Natural killer cell treated with Interleukin-12 subunit alpha and Interleukin-12 subunit beta and Interleukin-15 and Interleukin-18, amount 100 ng/mL, for 72 hours (primary cell): ENCODE measurements around the gene NCOR2. TPM values are rescaled to one million over a fixed set of nuclear protein-coding genes. Genes with fewer than 3 reads are reported as not detected.

ENCODE experiments used
- ATAC-seq, 2 donors: fragments of 150-1000 bp; cut with Tn5 transposase in 1 of 2; sonication (Bioruptor Pico), chemical (Tn5 transposase) in 1 of 2; 2 replicates each; pipeline ENCODE4 v1.10.0; 2021
- DNase-seq: peaks from one replicate; pipeline ENCODE4 v3.0.0; 2022; ENCODE audit warnings: low spot score
- H3K27ac Mint-ChIP-seq, 2 donors: 1 replicate in 1 of 2; 2 replicates in 1 of 2; pipeline ENCODE4 v1.8.0; 2022; ENCODE audit warnings: mixed read lengths in 2 of 2, mild to moderate bottlenecking in 1 of 2, moderate library complexity in 1 of 2
- H3K27me3 Mint-ChIP-seq, 2 donors: 1 replicate in 1 of 2; 2 replicates in 1 of 2; pipeline ENCODE4 v1.8.0; 2022; ENCODE audit warnings: mixed read lengths in 2 of 2
- H3K36me3 Mint-ChIP-seq: one replicate; pipeline ENCODE4 v1.8.0; 2022; ENCODE audit warnings: mixed read lengths
- H3K4me1 Mint-ChIP-seq, 2 donors: 1 replicate in 1 of 2; 2 replicates in 1 of 2; pipeline ENCODE4 v1.8.0; 2022; ENCODE audit warnings: low read depth in 2 of 2, mixed read lengths in 2 of 2, mild to moderate bottlenecking in 1 of 2
- H3K4me3 Mint-ChIP-seq: one replicate; pipeline ENCODE4 v1.8.0; 2022; ENCODE audit warnings: mixed read lengths
- H3K9me3 Mint-ChIP-seq: 2 replicates; pipeline ENCODE4 v1.8.0; 2022; ENCODE audit warnings: mixed read lengths
- total RNA-seq, 2 donors: library from RNA; stranded (reverse); gene quantifications; one replicate each; pipeline ENCODE4 v1.2.3, GENCODE V29; 2022

The NCOR2 gene
- total RNA-seq, 2 donors from 2014 or later: 80.8 to 133 TPM

DNA sequence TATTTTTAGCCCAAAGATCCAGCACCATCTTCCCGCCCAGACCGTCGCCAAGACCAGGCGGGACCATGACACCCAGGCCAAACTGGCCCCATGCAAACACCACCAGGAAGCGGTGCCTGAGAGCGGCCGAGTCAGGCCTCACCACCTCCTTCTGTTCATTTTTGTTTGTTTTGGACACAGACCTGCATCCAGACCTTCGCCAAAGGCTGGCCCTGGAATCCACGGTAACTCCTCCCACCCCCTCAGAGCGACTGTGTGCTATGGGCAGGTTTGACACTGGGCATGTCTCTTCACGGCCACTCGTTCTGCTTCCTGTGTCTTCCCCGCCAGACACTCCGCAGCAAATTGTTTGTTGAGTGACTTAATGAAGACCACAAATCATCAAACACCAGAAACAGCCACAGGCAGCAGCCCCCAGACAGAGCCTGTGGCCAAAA is 47.1 kb downstream of the NCOR2 start:
- Mint-ChIP-seq H3K9me3 (no peaks in the 10 kb centered on the region), H3K4me1 (peaks cover 22 to 45% of the 10 kb centered on the region in 2 donors), H3K4me3 (no peak overlapping the region), H3K36me3 (no peaks in the 10 kb centered on the region), H3K27ac (peak overlapping the region in 1 of 2 donors; percentile 67), H3K27me3 (peaks cover 0 to 3% of the 10 kb centered on the region in 2 donors)
- DNase-seq (no peak), ATAC-seq (no peak)

GRCh38 chr12:124519746-124520145 is 47.7 kb downstream of the NCOR2 start:
- no peaks in the 10 kb centered on the region for H3K36me3 Mint-ChIP-seq
- DNase-seq (no peak), ATAC-seq (no peak)
- no peaks in the 10 kb centered on the region for H3K9me3 Mint-ChIP-seq
- H3K27ac Mint-ChIP-seq: no peak overlapping the region
- H3K27me3 Mint-ChIP-seq: peaks cover 0 to 3% of the 10 kb centered on the region in 2 donors
- peaks cover 19 to 41% of the 10 kb centered on the region in 2 donors for H3K4me1 Mint-ChIP-seq
- H3K4me3 Mint-ChIP-seq: no peak overlapping the region

- H3K9me3 Mint-ChIP-seq: no peaks in the 10 kb centered on the region
- H3K27ac Mint-ChIP-seq: no peak overlapping the region
- no peak overlapping the region for H3K4me3 Mint-ChIP-seq
- no peaks in the 10 kb centered on the region for H3K36me3 Mint-ChIP-seq
- H3K27me3 Mint-ChIP-seq: peaks cover 0 to 3% of the 10 kb centered on the region in 2 donors
- H3K4me1 Mint-ChIP-seq: peaks cover 5 to 30% of the 10 kb centered on the region in 2 donors
- ATAC-seq (no peak), DNase-seq (no peak)
Observed at GRCh38 chr12:124518051-124518932, 49.1 kb downstream of the NCOR2 start.
